SU-DHL-6 (cell line): ENCODE results near the gene DEGS1.

ENCODE experiments used
- H2AFZ ChIP-seq: fragments of 200-600 bp; sonication (generic); 2 replicates; pipeline ENCODE4 v1.6.1; 2014; ENCODE audit warnings: low read depth, mild to moderate bottlenecking, moderate library complexity, mixed read lengths, antibody characterized with exemption, low read length; ENCODE audit not compliant: severe bottlenecking
- H3F3A ChIP-seq: fragments of 200-600 bp; shearing (Covaris generic); 2 replicates; pipeline ENCODE4 v1.6.0; 2016; ENCODE audit warnings: antibody characterized with exemption, mild to moderate bottlenecking; ENCODE audit not compliant: insufficient read depth
- H3K27ac ChIP-seq: fragments of 200-600 bp; sonication (generic); 2 replicates; pipeline ENCODE4 v1.5.1; 2016; ENCODE audit warnings: low read depth, mild to moderate bottlenecking, low read length, moderate library complexity, mixed read lengths
- H3K27me3 ChIP-seq: fragments of 200-600 bp; sonication (generic), shearing (Covaris generic); 2 replicates; pipeline ENCODE4 v1.6.0; 2014; ENCODE audit warnings: mild to moderate bottlenecking, low read length
- H3K36me3 ChIP-seq: fragments of 200-600 bp; sonication (generic); 2 replicates; pipeline ENCODE4 v1.6.1; 2014; ENCODE audit warnings: mild to moderate bottlenecking, low read length, mixed read lengths
- H3K4me2 ChIP-seq: fragments of 300-600, 200-600 bp; shearing (Covaris generic), sonication (generic); 2 replicates; pipeline ENCODE4 v1.6.0; 2014; ENCODE audit warnings: low read length, low read depth, mild to moderate bottlenecking; ENCODE audit not compliant: poor library complexity, severe bottlenecking
- H3K4me3 ChIP-seq: fragments of 200-600 bp; sonication (generic); 2 replicates; pipeline ENCODE4 v1.5.1; 2014; ENCODE audit warnings: antibody characterized with exemption, low read length, mild to moderate bottlenecking, mixed read lengths; ENCODE audit not compliant: insufficient read depth, poor library complexity, severe bottlenecking
- H3K79me2 ChIP-seq: fragments of 200-600 bp; sonication (generic); 2 replicates; pipeline ENCODE4 v1.6.1; 2014; ENCODE audit warnings: mild to moderate bottlenecking, low read length, moderate library complexity; ENCODE audit not compliant: insufficient read depth
- H3K9ac ChIP-seq: fragments of 200-600 bp; sonication (generic); 2 replicates; pipeline ENCODE4 v1.7.0; 2014; ENCODE audit warnings: mild to moderate bottlenecking, low read length
- H3K9me2 ChIP-seq: fragments of 200-600 bp; sonication (generic); replicated peaks from 2 replicates; pipeline ENCODE4 v1.6.1; 2014; ENCODE audit warnings: low read length; ENCODE audit not compliant: insufficient read depth
- H3K9me3 ChIP-seq: fragments of 200-600 bp; sonication (generic); 2 replicates; pipeline ENCODE4 v1.6.1; 2014; ENCODE audit warnings: low read length, mixed read lengths; ENCODE audit not compliant: insufficient read depth
- H4K20me1 ChIP-seq: fragments of 200-600 bp; sonication (generic); 2 replicates; pipeline ENCODE4 v1.6.1; 2014; ENCODE audit warnings: low read depth, mild to moderate bottlenecking, antibody characterized with exemption, low read length, moderate library complexity, mixed read lengths
- EZH2phosphoT487 ChIP-seq: fragments of 200-600 bp; sonication (generic), shearing (Covaris generic); conservative IDR thresholded peaks from 2 replicates; pipeline ENCODE4 v1.6.1; 2018; ENCODE audit warnings: mild to moderate bottlenecking, antibody characterized with exemption, low read length, moderate library complexity, mixed read lengths
- TF ChIP-seq, protein P1 (sequence below): fragments of 200-600 bp; sonication (generic); IDR thresholded peaks from one replicate; pipeline ENCODE4 v1.5.1; 2017; ENCODE audit warnings: antibody characterized with exemption, mild to moderate bottlenecking, low read length, moderate library complexity; ENCODE audit not compliant: insufficient read depth, poor library complexity, severe bottlenecking

Gene DEGS1

DNA sequence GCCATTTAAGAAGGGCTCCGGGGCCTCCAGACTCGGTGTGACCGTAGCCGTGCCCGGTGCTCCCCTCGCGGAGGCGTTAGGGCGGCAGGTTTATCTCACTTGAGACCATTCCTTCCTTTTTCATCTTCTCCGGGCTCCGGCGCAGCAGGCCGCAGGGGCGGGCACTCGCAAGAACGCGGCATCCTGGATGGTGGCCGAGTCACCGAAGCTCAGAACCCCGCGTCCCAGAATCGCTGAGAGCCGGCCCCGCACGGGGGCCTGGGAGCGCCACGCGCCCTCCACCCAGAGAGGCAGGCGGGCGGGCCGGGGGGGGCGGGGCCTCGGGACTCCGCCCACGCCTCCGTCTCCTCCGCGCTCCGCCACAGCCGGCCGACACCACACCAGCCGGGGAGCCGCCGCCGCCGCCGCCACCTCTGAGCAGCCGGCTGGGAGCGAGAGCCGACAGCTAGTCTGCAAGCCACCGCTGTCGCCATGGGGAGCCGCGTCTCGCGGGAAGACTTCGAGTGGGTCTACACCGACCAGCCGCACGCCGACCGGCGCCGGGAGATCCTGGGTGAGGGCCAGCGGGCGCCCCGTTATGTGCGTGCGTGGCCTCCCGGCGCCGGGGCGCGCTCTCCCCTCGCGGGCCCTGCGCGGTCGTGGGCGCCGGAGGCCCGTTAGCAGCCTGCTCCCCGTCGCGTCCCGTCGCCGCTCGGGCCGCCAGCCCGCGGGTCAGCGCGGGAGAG lies at the start of gene DEGS1:
Gene DEGS1, plus strand, starts transcription at position 375 of the 725 bp plus-strand sequence. Its CDS starts 97 bp downstream, at position 472.
- Histone ChIP-seq H3K9me3 (no peaks in the 10 kb centered on the region), H3K4me3 (peak within 1 kb of the TSS; percentile 66), H3K9ac (peak within 1 kb of the TSS; percentile 92), H2AFZ (peak within 1 kb of the TSS; percentile 85), H3F3A (peaks cover 23% of the 10 kb centered on the region), H3K27ac (peak within 1 kb of the TSS; percentile 91), H4K20me1 (no peaks in the 10 kb centered on the region), H3K27me3 (no peaks in the 10 kb centered on the region), H3K4me2 (peak within 1 kb of the TSS; percentile 76), H3K36me3 (0 out of 2 replicates have a peak, but pooled peaks cover 5% of the 10 kb centered on the region), H3K79me2 (peaks cover 49% of the 10 kb centered on the region), H3K9me2 (no peaks in the 10 kb centered on the region)
- no peak for TF ChIP-seq EZH2phosphoT487
- TF ChIP-seq, protein P1, sequence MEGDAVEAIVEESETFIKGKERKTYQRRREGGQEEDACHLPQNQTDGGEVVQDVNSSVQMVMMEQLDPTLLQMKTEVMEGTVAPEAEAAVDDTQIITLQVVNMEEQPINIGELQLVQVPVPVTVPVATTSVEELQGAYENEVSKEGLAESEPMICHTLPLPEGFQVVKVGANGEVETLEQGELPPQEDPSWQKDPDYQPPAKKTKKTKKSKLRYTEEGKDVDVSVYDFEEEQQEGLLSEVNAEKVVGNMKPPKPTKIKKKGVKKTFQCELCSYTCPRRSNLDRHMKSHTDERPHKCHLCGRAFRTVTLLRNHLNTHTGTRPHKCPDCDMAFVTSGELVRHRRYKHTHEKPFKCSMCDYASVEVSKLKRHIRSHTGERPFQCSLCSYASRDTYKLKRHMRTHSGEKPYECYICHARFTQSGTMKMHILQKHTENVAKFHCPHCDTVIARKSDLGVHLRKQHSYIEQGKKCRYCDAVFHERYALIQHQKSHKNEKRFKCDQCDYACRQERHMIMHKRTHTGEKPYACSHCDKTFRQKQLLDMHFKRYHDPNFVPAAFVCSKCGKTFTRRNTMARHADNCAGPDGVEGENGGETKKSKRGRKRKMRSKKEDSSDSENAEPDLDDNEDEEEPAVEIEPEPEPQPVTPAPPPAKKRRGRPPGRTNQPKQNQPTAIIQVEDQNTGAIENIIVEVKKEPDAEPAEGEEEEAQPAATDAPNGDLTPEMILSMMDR: no peak

GRCh38 chr1:224133741-224134299 lies 49.2 kb upstream of the DEGS1 start:
- TF ChIP-seq, protein P1: no peak
- no peak for TF ChIP-seq EZH2phosphoT487
- Histone ChIP-seq H3K27me3 (no peaks in the 10 kb centered on the region), H3K36me3 (peaks cover 30% of the 10 kb centered on the region), H3F3A (no peaks in the 10 kb centered on the region), H4K20me1 (no peaks in the 10 kb centered on the region), H3K27ac (no peak overlapping the region), H3K4me2 (no peak overlapping the region), H3K9me3 (no peaks in the 10 kb centered on the region), H3K9me2 (no peaks in the 10 kb centered on the region), H3K9ac (no peak overlapping the region), H3K4me3 (no peak overlapping the region), H2AFZ (no peak overlapping the region), H3K79me2 (peaks cover 5% of the 10 kb centered on the region; the same call in 1 of the 2 replicates)

- H3K9me2 ChIP-seq: no peaks in the 10 kb centered on the region
- H3K36me3 ChIP-seq: peaks cover 14% of the 10 kb centered on the region; the same call in 1 of the 2 replicates
- no peak overlapping the region for H3K4me3 ChIP-seq
- H3F3A ChIP-seq: no peaks in the 10 kb centered on the region
- H3K9me3 ChIP-seq: no peaks in the 10 kb centered on the region
- TF ChIP-seq, protein P1: no peak
- no peak overlapping the region for H2AFZ ChIP-seq
- H3K27ac ChIP-seq: no peak overlapping the region
- no peak overlapping the region for H3K9ac ChIP-seq
- no peak overlapping the region for H3K4me2 ChIP-seq
- H3K27me3 ChIP-seq: no peaks in the 10 kb centered on the region
- no peaks in the 10 kb centered on the region for H4K20me1 ChIP-seq
- no peaks in the 10 kb centered on the region for H3K79me2 ChIP-seq
These were observed 45.5 kb upstream of the DEGS1 start for GRCh38 chr1:224137518-224137917.
